AG10803 (cell line): Measurements from ENCODE around the gene AVEN.

ENCODE experiments used
- DNase-seq: peaks from one replicate; pipeline ENCODE4 v3.0.0; 2010; ENCODE audit warnings: low read depth
- H3K4me3 ChIP-seq: 2 replicates; pipeline ENCODE4 v1.5.1; 2011; ENCODE audit warnings: mild to moderate bottlenecking, low read length, control low read depth
- TF ChIP-seq, protein P1 (sequence below): conservative IDR thresholded peaks from 2 replicates; pipeline ENCODE4 v1.5.1; 2011; ENCODE audit warnings: mild to moderate bottlenecking, low read length, control low read depth, inconsistent platforms

Gene AVEN

DNA sequence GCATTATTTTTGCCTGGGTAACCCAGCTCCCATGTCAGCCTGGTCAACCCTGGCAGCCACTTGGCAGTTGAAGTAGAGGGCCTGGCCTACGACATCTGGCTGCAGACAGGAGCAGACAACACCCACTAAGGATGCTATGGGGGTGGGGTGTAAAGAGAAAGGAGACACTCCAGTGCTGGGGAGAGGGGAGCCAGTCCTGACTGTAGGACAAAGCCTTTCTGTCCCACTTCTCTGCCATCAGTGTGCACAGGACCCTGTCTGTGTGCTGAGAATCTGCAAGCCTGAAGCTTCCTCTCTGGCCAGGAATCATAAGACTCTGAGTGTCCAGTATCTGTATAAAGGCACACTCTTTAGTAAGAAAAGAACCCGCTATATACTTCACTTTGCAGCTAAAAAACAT lies 167.0 kb downstream of the AVEN start:
- no peak for DNase-seq
- no peak overlapping the region for H3K4me3 ChIP-seq
- TF ChIP-seq, protein P1, sequence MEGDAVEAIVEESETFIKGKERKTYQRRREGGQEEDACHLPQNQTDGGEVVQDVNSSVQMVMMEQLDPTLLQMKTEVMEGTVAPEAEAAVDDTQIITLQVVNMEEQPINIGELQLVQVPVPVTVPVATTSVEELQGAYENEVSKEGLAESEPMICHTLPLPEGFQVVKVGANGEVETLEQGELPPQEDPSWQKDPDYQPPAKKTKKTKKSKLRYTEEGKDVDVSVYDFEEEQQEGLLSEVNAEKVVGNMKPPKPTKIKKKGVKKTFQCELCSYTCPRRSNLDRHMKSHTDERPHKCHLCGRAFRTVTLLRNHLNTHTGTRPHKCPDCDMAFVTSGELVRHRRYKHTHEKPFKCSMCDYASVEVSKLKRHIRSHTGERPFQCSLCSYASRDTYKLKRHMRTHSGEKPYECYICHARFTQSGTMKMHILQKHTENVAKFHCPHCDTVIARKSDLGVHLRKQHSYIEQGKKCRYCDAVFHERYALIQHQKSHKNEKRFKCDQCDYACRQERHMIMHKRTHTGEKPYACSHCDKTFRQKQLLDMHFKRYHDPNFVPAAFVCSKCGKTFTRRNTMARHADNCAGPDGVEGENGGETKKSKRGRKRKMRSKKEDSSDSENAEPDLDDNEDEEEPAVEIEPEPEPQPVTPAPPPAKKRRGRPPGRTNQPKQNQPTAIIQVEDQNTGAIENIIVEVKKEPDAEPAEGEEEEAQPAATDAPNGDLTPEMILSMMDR = no peak

DNA sequence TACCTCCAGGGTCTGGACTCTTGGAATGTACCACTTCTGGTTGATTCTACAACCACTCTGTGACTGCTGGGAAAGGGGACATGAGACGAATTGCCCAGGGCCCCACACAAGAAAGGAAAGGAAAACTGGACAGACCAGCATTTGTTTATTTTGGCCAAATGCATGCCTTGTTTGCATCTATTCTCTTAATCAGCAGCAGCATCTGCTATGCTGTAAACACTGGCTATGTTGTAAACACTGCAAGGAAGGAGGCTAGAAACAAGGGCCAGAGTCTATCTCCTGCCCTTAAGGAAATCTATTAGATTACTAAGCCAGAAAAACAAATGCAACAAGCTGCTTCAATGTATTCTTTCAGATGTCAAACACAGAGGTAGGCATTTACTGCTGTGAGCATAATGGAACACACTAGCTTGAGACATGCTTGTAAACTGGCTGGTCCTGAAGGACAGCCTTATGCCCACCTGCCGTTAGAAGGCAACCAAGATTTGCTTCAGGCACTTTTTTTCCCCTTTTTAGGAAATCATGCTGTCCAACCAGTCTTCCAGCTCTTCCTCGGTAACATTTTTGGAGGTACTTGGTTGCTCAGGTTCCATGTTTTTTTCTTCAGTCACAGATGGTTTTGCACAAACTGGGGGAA lies 172.8 kb downstream of the AVEN start:
- DNase-seq = no peak
- no peak overlapping the region for H3K4me3 ChIP-seq
- TF ChIP-seq, protein P1 = no peak

DNA sequence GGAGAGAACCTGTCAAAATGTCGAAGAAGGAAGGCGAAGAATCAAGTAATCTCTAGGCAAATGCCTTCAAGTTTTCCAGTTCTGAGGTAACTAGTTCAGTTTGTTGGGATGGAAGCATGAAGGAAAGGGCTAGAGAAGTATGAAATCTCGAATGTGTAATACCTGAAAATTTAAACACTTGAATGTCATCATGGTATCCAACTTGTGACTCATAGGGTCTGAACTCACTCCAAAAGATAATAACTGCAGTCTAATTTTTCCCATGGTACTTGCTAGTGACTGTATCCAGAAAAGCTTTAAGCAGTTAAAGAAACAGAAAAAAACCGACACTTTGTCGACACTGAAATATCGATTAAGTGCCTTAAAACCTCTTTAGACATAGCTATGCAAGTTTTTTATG lies 173.6 kb downstream of the AVEN start:
- no peak for DNase-seq
- TF ChIP-seq, protein P1 = no peak
- H3K4me3 ChIP-seq = no peak overlapping the region

DNA sequence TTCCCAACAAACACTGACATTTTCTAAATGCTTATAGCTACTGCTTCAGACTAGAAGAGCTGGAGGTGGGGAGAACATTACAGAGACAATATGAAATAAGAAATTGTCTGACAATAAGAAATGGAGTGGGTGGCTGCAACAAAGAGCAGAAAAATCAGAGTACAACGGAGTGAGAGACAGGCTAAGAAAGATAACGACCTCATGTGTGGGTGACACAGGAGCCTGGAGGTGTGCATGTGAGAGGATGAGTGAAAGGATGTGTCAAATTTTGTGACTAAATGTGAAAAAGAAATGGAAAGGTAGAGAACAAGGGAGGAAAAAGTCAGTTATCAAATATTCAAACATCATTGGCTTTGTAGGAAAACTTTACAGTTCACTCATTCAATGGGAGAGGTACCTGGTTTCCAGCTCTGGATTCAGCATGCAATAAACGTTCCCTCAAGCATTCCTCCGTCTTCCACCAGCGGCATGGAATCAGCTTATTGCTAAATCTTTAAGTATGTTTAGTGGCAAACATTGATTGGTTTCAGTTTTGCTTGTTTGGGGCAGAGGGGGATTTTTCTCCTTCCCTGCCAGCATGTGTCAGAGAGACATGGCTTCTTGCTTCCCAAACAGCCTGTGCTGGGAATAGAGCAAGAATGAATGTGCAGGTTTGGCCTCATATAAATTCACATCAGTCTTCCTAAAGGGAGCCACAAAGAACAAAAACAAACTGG lies 174.5 kb downstream of the AVEN start:
- no peak overlapping the region for H3K4me3 ChIP-seq
- DNase-seq = no peak
- TF ChIP-seq, protein P1 = no peak

DNA sequence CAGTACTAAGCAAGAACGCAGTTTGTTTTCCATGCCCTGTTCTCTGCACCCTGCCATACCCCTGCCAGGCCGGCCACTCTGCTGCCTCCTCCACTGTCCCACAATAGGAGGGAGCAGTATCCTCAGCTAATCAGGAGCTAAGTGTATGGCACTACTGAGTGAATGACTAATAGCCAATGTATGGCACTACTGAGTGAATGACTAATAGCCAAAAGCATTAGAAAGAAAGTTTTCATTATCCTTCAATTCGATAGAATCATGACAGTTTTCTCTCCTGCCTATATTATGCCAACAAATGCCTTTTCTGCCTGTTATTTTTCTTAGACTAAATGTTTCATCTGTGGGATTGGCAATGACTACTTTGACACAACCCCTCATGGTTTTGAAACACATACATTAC lies 178.2 kb downstream of the AVEN start:
- no peak overlapping the region for H3K4me3 ChIP-seq
- TF ChIP-seq, protein P1 = no peak
- peak; percentile 23 for DNase-seq

DNA sequence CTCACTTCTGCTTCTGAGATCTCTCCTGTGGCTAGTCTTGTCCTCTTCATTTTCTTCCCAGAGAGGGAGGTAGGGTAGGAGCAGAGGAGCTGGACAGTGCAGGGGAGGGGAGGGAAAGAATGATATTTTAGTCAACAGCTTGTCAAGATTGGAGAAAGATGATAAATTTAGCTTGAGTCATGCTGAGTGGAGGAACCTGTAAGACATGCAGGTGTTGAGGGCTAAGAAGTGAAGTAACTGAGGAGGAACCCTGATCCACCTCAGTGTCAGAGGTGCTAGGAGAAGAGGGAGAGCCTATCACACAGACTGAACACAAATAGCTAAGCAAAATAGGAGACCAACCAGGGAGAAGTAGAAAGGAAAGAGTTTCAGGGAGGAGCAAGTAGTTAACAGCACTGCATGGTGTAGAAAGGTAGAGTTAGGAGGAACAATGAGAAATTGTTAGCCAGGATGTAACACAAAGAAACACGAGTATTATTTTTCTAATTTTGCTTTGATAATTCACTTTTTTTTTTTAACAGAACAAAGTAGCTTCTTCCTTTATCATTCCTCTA lies 178.9 kb downstream of the AVEN start:
- DNase-seq = no peak
- no peak overlapping the region for H3K4me3 ChIP-seq
- TF ChIP-seq, protein P1 = no peak

DNA sequence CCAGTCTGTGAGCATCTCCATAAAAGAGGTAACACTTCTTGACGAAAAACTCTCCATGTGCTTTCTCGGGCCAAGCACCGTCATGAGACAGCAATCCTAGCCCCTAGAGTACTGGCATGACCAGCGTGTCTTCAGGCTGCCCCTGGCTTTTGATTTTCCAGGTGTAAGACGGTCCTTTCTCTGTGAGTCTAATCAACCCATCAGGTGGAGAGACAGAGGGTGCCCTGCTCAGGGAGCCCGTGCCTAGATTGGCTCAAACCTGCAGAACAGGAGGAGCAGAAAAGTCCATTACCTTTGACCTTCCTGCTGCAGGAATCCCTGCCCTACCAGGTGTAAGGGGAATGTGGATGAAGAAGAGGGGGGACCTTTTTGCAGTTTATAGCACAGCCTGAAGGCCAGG lies 180.2 kb downstream of the AVEN start:
- TF ChIP-seq, protein P1 = no peak
- no peak overlapping the region for H3K4me3 ChIP-seq
- DNase-seq = no peak
